ENCODE data around the gene INHBE. TPM values are rescaled to one million over a fixed set of nuclear protein-coding genes. Genes with fewer than 3 reads are reported as not detected.
A peak's percentile ranks its signal among the peaks of the same experiment; 100 is the strongest.

The INHBE gene
- total and polyA plus RNA-seq, 2 experiments from 2014 or later = 0.23 to 0.74 TPM

- Histone ChIP-seq H3K27me3 (peaks cover 7% of the 10 kb centered on the region), H3K9me3 (ENCODE audit: low read depth) (no peaks in the 10 kb centered on the region), H3K27ac (no peak overlapping the region), H3K4me1 (ENCODE audit: low read depth) (peaks cover 7% of the 10 kb centered on the region), H3K36me3 (no peaks in the 10 kb centered on the region), H3K4me3 (peak overlapping the region; percentile 43)
- TF ChIP-seq CTCF (IDR thresholded peaks at IDR 0.05; ENCODE audit: low read depth, low read length) = no peak
- no peak for DNase-seq (ENCODE audit: low read depth in 1 of 2, low spot score in 1 of 2)
Observed at GRCh38 chr12:57460468-57460784, 5.3 kb downstream of the INHBE start.

GRCh38 chr12:57460841-57461275 is 5.8 kb downstream of the INHBE start:
- peak in 1 of 2 donors; percentile 59 for DNase-seq (ENCODE audit: low read depth in 1 of 2, low spot score in 1 of 2)
- no peaks in the 10 kb centered on the region for H3K9me3 ChIP-seq (ENCODE audit: low read depth)
- H3K36me3 ChIP-seq = no peaks in the 10 kb centered on the region
- H3K27me3 ChIP-seq = peaks cover 7% of the 10 kb centered on the region
- no peak overlapping the region for H3K27ac ChIP-seq
- peaks cover 4% of the 10 kb centered on the region for H3K4me1 ChIP-seq (ENCODE audit: low read depth)
- no peak for TF ChIP-seq CTCF (IDR thresholded peaks at IDR 0.05; ENCODE audit: low read depth, low read length)
- H3K4me3 ChIP-seq = peak overlapping the region; percentile 46

GRCh38 chr12:57461276-57461916 is 6.3 kb downstream of the INHBE start:
- Histone ChIP-seq H3K4me1 (ENCODE audit: low read depth) (peaks cover 4% of the 10 kb centered on the region), H3K4me3 (peak overlapping the region; percentile 46), H3K9me3 (ENCODE audit: low read depth) (no peaks in the 10 kb centered on the region), H3K27me3 (peaks cover 7% of the 10 kb centered on the region), H3K27ac (no peak overlapping the region), H3K36me3 (no peaks in the 10 kb centered on the region)
- TF ChIP-seq CTCF (IDR thresholded peaks at IDR 0.05; ENCODE audit: low read depth, low read length) = no peak
- DNase-seq (ENCODE audit: low read depth in 1 of 2, low spot score in 1 of 2) = peak; percentile 49 to 71

GRCh38 chr12:57461917-57462250 is 6.8 kb downstream of the INHBE start:
- Histone ChIP-seq H3K36me3 (no peaks in the 10 kb centered on the region), H3K27ac (no peak overlapping the region), H3K4me3 (peak overlapping the region; percentile 46), H3K4me1 (ENCODE audit: low read depth) (peaks cover 4% of the 10 kb centered on the region), H3K27me3 (peaks cover 7% of the 10 kb centered on the region), H3K9me3 (ENCODE audit: low read depth) (no peaks in the 10 kb centered on the region)
- TF ChIP-seq CTCF (IDR thresholded peaks at IDR 0.05; ENCODE audit: low read depth, low read length) = no peak
- no peak for DNase-seq (ENCODE audit: low read depth in 1 of 2, low spot score in 1 of 2)

- no peaks in the 10 kb centered on the region for H3K36me3 ChIP-seq
- H3K4me1 ChIP-seq (ENCODE audit: low read depth) = peaks cover 4% of the 10 kb centered on the region
- peaks cover 7% of the 10 kb centered on the region for H3K27me3 ChIP-seq
- TF ChIP-seq CTCF (IDR thresholded peaks at IDR 0.05; ENCODE audit: low read depth, low read length) = peak; percentile 97
- H3K9me3 ChIP-seq (ENCODE audit: low read depth) = no peaks in the 10 kb centered on the region
- DNase-seq (ENCODE audit: low read depth in 1 of 2, low spot score in 1 of 2) = peak; percentile 89 to 91
- H3K4me3 ChIP-seq = peak overlapping the region; percentile 46
- peak overlapping the region; percentile 27 for H3K27ac ChIP-seq
Observed at GRCh38 chr12:57462251-57462911, 7.3 kb downstream of the INHBE start.
